ENCODE measurements around the gene COL17A1. TPM values are rescaled to one million over a fixed set of nuclear protein-coding genes. Genes with fewer than 3 reads are reported as not detected.
A peak's percentile ranks its signal among the peaks of the same experiment; 100 is the strongest.

Gene COL17A1
- total and polyA plus RNA-seq, 2 experiments from 2014 or later = 1.1 to 1.3 TPM

DNA sequence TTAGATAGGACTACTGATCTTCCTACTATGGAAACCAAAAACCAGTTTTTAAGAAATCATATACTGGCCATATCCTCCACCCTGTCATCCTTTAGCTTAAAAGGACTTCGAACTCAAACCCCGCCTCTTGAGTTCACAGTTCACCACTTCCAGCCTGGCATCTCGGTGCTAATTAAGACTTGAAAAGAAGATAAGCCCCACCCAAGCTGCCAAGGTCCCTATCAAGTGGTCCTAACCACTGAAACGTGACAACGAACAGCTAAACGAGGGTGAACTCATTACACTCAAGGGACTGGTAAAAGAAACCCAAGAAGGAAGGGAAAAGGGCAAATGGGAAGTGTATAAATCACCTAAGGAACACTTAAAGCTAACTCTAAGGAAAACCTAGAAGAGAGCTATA is 16.1 kb downstream of the COL17A1 start (continued):
- TF ChIP-seq CTCF (conservative IDR thresholded peaks at IDR 0.05; ENCODE audit: low read depth in 2 of 2) (no peak), EZH2phosphoT487 (IDR thresholded peaks at IDR 0.05; ENCODE audit: unreplicated experiment) (no peak), JUNB (IDR thresholded peaks at IDR 0.05; ENCODE audit: unreplicated experiment) (no peak), ZNF114 (CRISPR knock-in tag; IDR thresholded peaks at IDR 0.05) (no peak), STAT1 (IDR thresholded peaks at IDR 0.05; ENCODE audit: unreplicated experiment) (no peak), ETS1 (IDR thresholded peaks at IDR 0.05) (no peak), CREB1 (CRISPR knock-in tag; IDR thresholded peaks at IDR 0.05; ENCODE audit: low read depth) (no peak), EZH2 (IDR thresholded peaks at IDR 0.05; ENCODE audit: low read depth, unreplicated experiment) (no peak), POLR2AphosphoS5 (IDR thresholded peaks at IDR 0.05; ENCODE audit: low read depth) (no peak), REST (IDR thresholded peaks at IDR 0.05; ENCODE audit: unreplicated experiment) (no peak), NANOG (IDR thresholded peaks at IDR 0.05; ENCODE audit: borderline replicate concordance) (no peak)

DNA sequence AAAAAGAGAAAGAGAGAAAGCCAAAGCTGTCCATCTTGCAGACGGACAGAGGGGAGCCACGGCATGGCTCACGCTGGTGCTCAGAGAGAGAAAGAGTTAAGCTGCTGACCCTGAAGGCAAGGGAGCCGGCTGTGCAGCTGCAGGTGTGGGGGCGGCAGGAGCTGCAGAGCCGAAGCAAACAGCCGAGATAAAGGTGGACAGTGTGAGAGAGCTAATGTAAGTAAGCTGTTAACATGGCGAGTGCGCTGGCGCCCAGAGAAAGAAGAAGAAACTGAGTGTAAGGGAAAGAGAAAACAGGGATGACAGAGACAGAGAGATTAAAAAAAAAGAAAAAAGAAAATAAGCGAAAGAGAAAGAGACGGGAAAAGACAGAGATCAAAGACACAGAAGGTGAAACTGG is 18.2 kb downstream of the COL17A1 start:
- peak overlapping the region; percentile 80 for H3K27ac ChIP-seq (ENCODE audit: low read depth)
- no peak for TF ChIP-seq EZH2 (IDR thresholded peaks at IDR 0.05; ENCODE audit: low read depth, unreplicated experiment)
- no peak for TF ChIP-seq ZNF331 (CRISPR knock-in tag; IDR thresholded peaks at IDR 0.05; ENCODE audit: low read depth)
- TF ChIP-seq, protein P1, sequence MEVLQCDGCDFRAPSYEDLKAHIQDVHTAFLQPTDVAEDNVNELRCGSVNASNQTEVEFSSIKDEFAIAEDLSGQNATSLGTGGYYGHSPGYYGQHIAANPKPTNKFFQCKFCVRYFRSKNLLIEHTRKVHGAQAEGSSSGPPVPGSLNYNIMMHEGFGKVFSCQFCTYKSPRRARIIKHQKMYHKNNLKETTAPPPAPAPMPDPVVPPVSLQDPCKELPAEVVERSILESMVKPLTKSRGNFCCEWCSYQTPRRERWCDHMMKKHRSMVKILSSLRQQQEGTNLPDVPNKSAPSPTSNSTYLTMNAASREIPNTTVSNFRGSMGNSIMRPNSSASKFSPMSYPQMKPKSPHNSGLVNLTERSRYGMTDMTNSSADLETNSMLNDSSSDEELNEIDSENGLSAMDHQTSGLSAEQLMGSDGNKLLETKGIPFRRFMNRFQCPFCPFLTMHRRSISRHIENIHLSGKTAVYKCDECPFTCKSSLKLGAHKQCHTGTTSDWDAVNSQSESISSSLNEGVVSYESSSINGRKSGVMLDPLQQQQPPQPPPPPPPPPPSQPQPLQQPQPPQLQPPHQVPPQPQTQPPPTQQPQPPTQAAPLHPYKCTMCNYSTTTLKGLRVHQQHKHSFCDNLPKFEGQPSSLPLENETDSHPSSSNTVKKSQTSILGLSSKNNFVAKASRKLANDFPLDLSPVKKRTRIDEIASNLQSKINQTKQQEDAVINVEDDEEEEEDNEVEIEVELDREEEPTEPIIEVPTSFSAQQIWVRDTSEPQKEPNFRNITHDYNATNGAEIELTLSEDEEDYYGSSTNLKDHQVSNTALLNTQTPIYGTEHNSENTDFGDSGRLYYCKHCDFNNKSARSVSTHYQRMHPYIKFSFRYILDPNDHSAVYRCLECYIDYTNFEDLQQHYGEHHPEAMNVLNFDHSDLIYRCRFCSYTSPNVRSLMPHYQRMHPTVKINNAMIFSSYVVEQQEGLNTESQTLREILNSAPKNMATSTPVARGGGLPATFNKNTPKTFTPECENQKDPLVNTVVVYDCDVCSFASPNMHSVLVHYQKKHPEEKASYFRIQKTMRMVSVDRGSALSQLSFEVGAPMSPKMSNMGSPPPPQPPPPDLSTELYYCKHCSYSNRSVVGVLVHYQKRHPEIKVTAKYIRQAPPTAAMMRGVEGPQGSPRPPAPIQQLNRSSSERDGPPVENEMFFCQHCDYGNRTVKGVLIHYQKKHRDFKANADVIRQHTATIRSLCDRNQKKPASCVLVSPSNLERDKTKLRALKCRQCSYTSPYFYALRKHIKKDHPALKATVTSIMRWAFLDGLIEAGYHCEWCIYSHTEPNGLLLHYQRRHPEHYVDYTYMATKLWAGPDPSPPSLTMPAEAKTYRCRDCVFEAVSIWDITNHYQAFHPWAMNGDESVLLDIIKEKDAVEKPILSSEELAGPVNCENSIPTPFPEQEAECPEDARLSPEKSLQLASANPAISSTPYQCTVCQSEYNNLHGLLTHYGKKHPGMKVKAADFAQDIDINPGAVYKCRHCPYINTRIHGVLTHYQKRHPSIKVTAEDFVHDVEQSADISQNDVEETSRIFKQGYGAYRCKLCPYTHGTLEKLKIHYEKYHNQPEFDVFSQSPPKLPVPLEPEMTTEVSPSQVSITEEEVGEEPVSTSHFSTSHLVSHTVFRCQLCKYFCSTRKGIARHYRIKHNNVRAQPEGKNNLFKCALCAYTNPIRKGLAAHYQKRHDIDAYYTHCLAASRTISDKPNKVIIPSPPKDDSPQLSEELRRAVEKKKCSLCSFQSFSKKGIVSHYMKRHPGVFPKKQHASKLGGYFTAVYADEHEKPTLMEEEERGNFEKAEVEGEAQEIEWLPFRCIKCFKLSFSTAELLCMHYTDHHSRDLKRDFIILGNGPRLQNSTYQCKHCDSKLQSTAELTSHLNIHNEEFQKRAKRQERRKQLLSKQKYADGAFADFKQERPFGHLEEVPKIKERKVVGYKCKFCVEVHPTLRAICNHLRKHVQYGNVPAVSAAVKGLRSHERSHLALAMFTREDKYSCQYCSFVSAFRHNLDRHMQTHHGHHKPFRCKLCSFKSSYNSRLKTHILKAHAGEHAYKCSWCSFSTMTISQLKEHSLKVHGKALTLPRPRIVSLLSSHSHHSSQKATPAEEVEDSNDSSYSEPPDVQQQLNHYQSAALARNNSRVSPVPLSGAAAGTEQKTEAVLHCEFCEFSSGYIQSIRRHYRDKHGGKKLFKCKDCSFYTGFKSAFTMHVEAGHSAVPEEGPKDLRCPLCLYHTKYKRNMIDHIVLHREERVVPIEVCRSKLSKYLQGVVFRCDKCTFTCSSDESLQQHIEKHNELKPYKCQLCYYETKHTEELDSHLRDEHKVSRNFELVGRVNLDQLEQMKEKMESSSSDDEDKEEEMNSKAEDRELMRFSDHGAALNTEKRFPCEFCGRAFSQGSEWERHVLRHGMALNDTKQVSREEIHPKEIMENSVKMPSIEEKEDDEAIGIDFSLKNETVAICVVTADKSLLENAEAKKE (CRISPR knock-in tag; IDR thresholded peaks at IDR 0.05) = no peak
- no peak for TF ChIP-seq JUNB (IDR thresholded peaks at IDR 0.05; ENCODE audit: unreplicated experiment)
- no peak for TF ChIP-seq POLR2AphosphoS5 (IDR thresholded peaks at IDR 0.05; ENCODE audit: low read depth)
- TF ChIP-seq STAT1 (IDR thresholded peaks at IDR 0.05; ENCODE audit: unreplicated experiment) = no peak
- TF ChIP-seq EZH2phosphoT487 (IDR thresholded peaks at IDR 0.05; ENCODE audit: unreplicated experiment) = no peak
- TF ChIP-seq CREB1 (CRISPR knock-in tag; IDR thresholded peaks at IDR 0.05; ENCODE audit: low read depth) = no peak

More for the DNA sequence above, 18.2 kb downstream of the COL17A1 start:
- Histone ChIP-seq H3K9me2 (ENCODE audit: insufficient read depth) (peaks cover 25% of the 10 kb centered on the region), H3K79me2 (replicated peaks; ENCODE audit: insufficient read depth) (no peaks in the 10 kb centered on the region), H4K20me1 (replicated peaks; ENCODE audit: insufficient read depth) (no peaks in the 10 kb centered on the region), H3K27me3 (ENCODE audit: insufficient read depth) (no peaks in the 10 kb centered on the region), H3K4me2 (peak overlapping the region; percentile 61), H3F3A (replicated peaks; ENCODE audit: low read depth) (no peaks in the 10 kb centered on the region), H3K36me3 (ENCODE audit: insufficient read depth) (no peaks in the 10 kb centered on the region), H2AFZ (peak overlapping the region; percentile 90), H3K4me1 (ENCODE audit: insufficient read depth) (peaks cover 32% of the 10 kb centered on the region), H3K4me3 (peak overlapping the region; percentile 17)
- H3K4me3 Mint-ChIP-seq = peak overlapping the region; percentile 56
- no peaks in the 10 kb centered on the region for H3K36me3 Mint-ChIP-seq (ENCODE audit: low read depth)
- H3K27me3 Mint-ChIP-seq (ENCODE audit: insufficient read depth, low read depth, poor library complexity) = peaks cover 9% of the 10 kb centered on the region
- peak overlapping the region; percentile 92 for H3K27ac Mint-ChIP-seq
- DNase-seq (ENCODE audit: low spot score) (peak; percentile 60), ATAC-seq (peak; percentile 93)
- no peaks in the 10 kb centered on the region for H3K9me3 Mint-ChIP-seq
- peaks cover 33% of the 10 kb centered on the region for H3K4me1 Mint-ChIP-seq
